NCI-H2107 treated with DMSO at 0.1 percent for 48 hours (cell line): ENCODE results near the gene PPIB.
A peak's percentile ranks its signal among the peaks of the same experiment; 100 is the strongest.

ENCODE experiments used
- DNase-seq: peaks from one replicate; lab custom pipeline; 2025; ENCODE audit not compliant: unreplicated experiment; lab: John Stamatoyannopoulos, UW

PPIB gene

GRCh38 chr15:64158363-64159134 is 4.3 kb downstream of the PPIB start:
- no peak for DNase-seq

- DNase-seq, result no peak
Observed at GRCh38 chr15:64157599-64158125, 5.2 kb downstream of the PPIB start.

GRCh38 chr15:64156652-64157331 is 6.0 kb downstream of the PPIB start:
- no peak for DNase-seq

- no peak for DNase-seq
Observed at GRCh38 chr15:64155802-64156651, 6.8 kb downstream of the PPIB start.

GRCh38 chr15:64153480-64154367 is 9.1 kb downstream of the PPIB start:
- DNase-seq, result peak; percentile 58

- no peak for DNase-seq
Observed at GRCh38 chr15:64152507-64153387, 10.1 kb downstream of the PPIB start.

GRCh38 chr15:64151727-64152506 is 10.9 kb downstream of the PPIB start, which contains the start of gene SNX22:
TSS of gene SNX22 (plus strand) at chr15:64151731. CDS start at chr15:64151776, 45 bp downstream.
- DNase-seq, result no peak

GRCh38 chr15:64149893-64150578 is 12.8 kb downstream of the PPIB start:
- DNase-seq, result no peak

GRCh38 chr15:64149424-64149823 is 13.4 kb downstream of the PPIB start:
- DNase-seq, result no peak

GRCh38 chr15:64148581-64148980 is 14.2 kb downstream of the PPIB start:
- DNase-seq, result no peak

GRCh38 chr15:64148168-64148567 is 14.7 kb downstream of the PPIB start:
- DNase-seq, result no peak

GRCh38 chr15:64146885-64147681 is 15.7 kb downstream of the PPIB start:
- DNase-seq, result no peak

GRCh38 chr15:64146520-64146884 is 16.3 kb downstream of the PPIB start:
- no peak for DNase-seq

GRCh38 chr15:64146041-64146440 is 16.8 kb downstream of the PPIB start:
- no peak for DNase-seq

- DNase-seq, result no peak
Observed at GRCh38 chr15:64144565-64145281, 18.1 kb downstream of the PPIB start.

- DNase-seq, result no peak
Observed at GRCh38 chr15:64144192-64144564, 18.6 kb downstream of the PPIB start.

- no peak for DNase-seq
Observed at GRCh38 chr15:64143276-64143675, 19.5 kb downstream of the PPIB start.
